ENCODE results near the gene MARCHF4. TPM values are rescaled to one million over a fixed set of nuclear protein-coding genes. Genes with fewer than 3 reads are reported as not detected.

Gene MARCHF4
- total and polyA plus RNA-seq, 2 of the 8 experiments (the other 6 are each of a cell fraction or from before 2014, with no cell fraction given), result 1.9 to 2.9 TPM

GRCh38 chr2:216365518-216365917, 6.8 kb downstream of the MARCHF4 start:
- Histone ChIP-seq H2BK12ac (ENCODE audit: low read depth, low read length) (no peak overlapping the region), H2AK5ac (ENCODE audit: low read depth, low read length) (no peak overlapping the region), H2BK120ac (replicated peaks; ENCODE audit: low read depth, low read length) (no peak overlapping the region), H3K79me2 (ENCODE audit: control insufficient read depth in 1 of 2, insufficient read depth in 2 of 2, low read length in 2 of 2) (no peaks in the 10 kb centered on the region), H3K4me1 (replicated peaks in 1 of 4; ENCODE audit: control insufficient read depth in 3 of 4, insufficient read depth in 4 of 4, low read length in 3 of 4) (peaks cover 3 to 12% (median 4%) of the 10 kb centered on the region in 4 experiments; a peak in 5 of 7 replicates), H3K56ac (replicated peaks; ENCODE audit: insufficient read length, low read depth, low read length) (no peak overlapping the region), H3K27me3 (replicated peaks in 1 of 4; ENCODE audit: control insufficient read depth in 3 of 4, extremely low read depth in 1 of 4, insufficient read depth in 3 of 4, low read length in 3 of 4) (peaks cover 0 to 3% (median 0%) of the 10 kb centered on the region in 4 experiments; a peak in 4 of 7 replicates), H4K8ac (ENCODE audit: extremely low read depth, insufficient read depth, low read length) (no peak overlapping the region), H3K9me3 (ENCODE audit: insufficient read depth in 2 of 2, low read depth in 1 of 2, low read length in 1 of 2) (no peaks in the 10 kb centered on the region), H3K9ac (replicated peaks in 1 of 4; ENCODE audit: extremely low read depth in 1 of 4, low read depth in 3 of 4, low read length in 3 of 4) (no peak overlapping the region), H3K79me1 (ENCODE audit: low read depth, low read length) (no peaks in the 10 kb centered on the region), H3K18ac (ENCODE audit: extremely low read depth, low read length) (no peak overlapping the region), H3K23ac (ENCODE audit: insufficient read length) (no peak overlapping the region), H3K4me2 (ENCODE audit: insufficient read depth in 1 of 2, low read depth in 2 of 2, low read length in 2 of 2) (no peak overlapping the region), H3K4me3 (ENCODE audit: extremely low read depth in 1 of 4, insufficient read depth in 2 of 4, low read depth in 3 of 4, low read length in 4 of 4) (no peak overlapping the region), H2BK5ac (ENCODE audit: low read depth, low read length) (no peak overlapping the region), H3K27ac (ENCODE audit: low read depth, low read length) (no peak overlapping the region), H3K23me2 (ENCODE audit: low read depth, low read length) (no peaks in the 10 kb centered on the region; the same call in 1 of the 2 replicates), H4K5ac (ENCODE audit: insufficient read length, low read depth, low read length) (no peak overlapping the region), H3K4ac (replicated peaks; ENCODE audit: insufficient read length, low read depth, low read length) (no peak overlapping the region), H4K20me1 (replicated peaks in 1 of 2; ENCODE audit: control insufficient read depth in 1 of 2, insufficient read depth in 2 of 2, low read length in 2 of 2) (no peaks in the 10 kb centered on the region), H3K36me3 (ENCODE audit: control insufficient read depth in 2 of 4, insufficient read depth in 4 of 4, low read length in 3 of 4) (no peaks in the 10 kb centered on the region), H3K14ac (ENCODE audit: insufficient read length) (no peak overlapping the region), H2AFZ (ENCODE audit: low read length) (no peak overlapping the region), H4K91ac (replicated peaks; ENCODE audit: insufficient read length, low read length) (no peak overlapping the region), H2BK20ac (ENCODE audit: low read length) (no peak overlapping the region), H2BK15ac (ENCODE audit: low read length) (no peak overlapping the region)
- DNase-seq (ENCODE audit: low read depth in 1 of 2, low spot score in 2 of 2), result no peak
- no peak for FAIRE-seq
- CTCF ChIA-PET (ENCODE audit: partially characterized antibody), result interaction anchor here (1.2 to 4.0 kb wide), 4 partner anchors 14 to 82 kb away, joined by 6 to 19 read pairs (median 14); no protein-coding TSS in a partner anchor
- 81% methylated on average over 2 of the region's 2 CpGs; no CpG with 5 or more reads in 1 of the 2 experiments for WGBS, 2 experiments (ENCODE audit: extremely low coverage in 1 of 2, insufficient coverage in 1 of 2, insufficient read length in 1 of 2, insufficient replicate concordance in 2 of 2, low coverage in 1 of 2, low lambda C conversion rate in 2 of 2, missing lambda C conversion rate in 1 of 2)
- POLR2A ChIA-PET (ENCODE audit: partially characterized antibody), result interaction anchor here (0.9 kb wide), 1 partner anchor 16 kb away, joined by 3 read pairs; no protein-coding TSS in a partner anchor
- TF ChIP-seq CEBPB (IDR thresholded peaks at IDR 0.05; ENCODE audit: low read depth, low read length) (no peak), KDM4A (IDR thresholded peaks at IDR 0.05; ENCODE audit: low read depth, low read length, severe bottlenecking) (no peak), BACH1 (IDR thresholded peaks at IDR 0.05; ENCODE audit: low read length) (no peak), RBBP5 (IDR thresholded peaks at IDR 0.05; ENCODE audit: borderline replicate concordance, low read depth, low read length) (no peak), ASH2L (IDR thresholded peaks at IDR 0.05; ENCODE audit: low read length) (no peak), RFX5 (IDR thresholded peaks at IDR 0.05; ENCODE audit: borderline replicate concordance, low read depth, low read length) (no peak), TEAD4 (IDR thresholded peaks at IDR 0.05; ENCODE audit: low read depth, low read length) (no peak), CTCF (IDR thresholded peaks at IDR 0.05; ENCODE audit: control extremely low read depth in 1 of 3, insufficient read depth in 1 of 3, low read depth in 1 of 3, low read length in 3 of 3) (no peak), GTF2F1 (IDR thresholded peaks at IDR 0.05; ENCODE audit: borderline replicate concordance, low read depth, low read length) (no peak), HDAC6 (IDR thresholded peaks at IDR 0.05; ENCODE audit: low read depth, low read length) (no peak), EZH2 (IDR thresholded peaks at IDR 0.05; ENCODE audit: low read depth, low read length, severe bottlenecking) (no peak), MAFK (IDR thresholded peaks at IDR 0.05; ENCODE audit: low read depth, low read length) (no peak)

Measured in H1 (cell line).